Measurements from ENCODE around the gene DPPA2. TPM values are rescaled to one million over a fixed set of nuclear protein-coding genes. Genes with fewer than 3 reads are reported as not detected.

The DPPA2 gene
- total RNA-seq, 1 experiment from 2014 or later, result 15.0 TPM

DNA sequence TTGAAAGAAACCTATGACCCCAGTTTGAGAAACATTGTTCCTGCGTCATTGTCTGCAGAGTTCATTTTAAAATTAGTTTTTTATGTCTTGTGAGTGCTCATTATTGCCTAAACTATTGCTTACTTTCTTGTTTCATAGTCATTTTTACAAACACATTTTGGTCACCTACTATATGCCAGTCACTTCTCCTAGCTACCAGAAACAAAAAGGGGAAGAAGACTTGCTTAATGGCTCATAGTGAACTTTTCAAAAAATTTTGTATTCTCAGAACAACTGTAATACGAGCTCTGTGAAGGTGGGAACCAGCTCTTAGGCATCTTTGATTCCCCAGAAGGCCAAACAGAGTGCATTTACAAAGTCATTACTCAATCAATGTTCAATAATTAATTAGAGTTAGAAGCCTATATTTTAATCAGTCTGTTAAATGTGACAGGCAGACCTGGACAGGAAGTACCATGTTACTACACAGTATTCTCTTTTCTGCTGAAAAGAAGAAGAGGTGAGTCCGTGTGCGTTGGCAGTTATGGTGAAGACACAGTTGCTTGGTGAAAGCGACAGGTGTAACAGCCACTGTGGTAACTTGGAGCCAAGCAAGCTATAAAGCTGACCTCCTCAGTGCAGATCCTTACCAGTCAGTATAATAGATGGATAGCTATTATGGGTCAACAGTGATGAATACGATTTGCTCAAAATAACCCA lies 46.6 kb downstream of the DPPA2 start:
- Mint-ChIP-seq H3K4me1 (no peaks in the 10 kb centered on the region), H3K27ac (no peak overlapping the region), H3K36me3 (no peaks in the 10 kb centered on the region), H3K27me3 (ENCODE audit: low read depth) (no peaks in the 10 kb centered on the region), H3K4me3 (no peak overlapping the region), H3K9me3 (peaks cover 6% of the 10 kb centered on the region)
- TF ChIP-seq MYBL2 (CRISPR knock-in tag; IDR thresholded peaks at IDR 0.05) (no peak), HMGA2 (CRISPR knock-in tag; IDR thresholded peaks at IDR 0.05) (no peak)
- DNase-seq (ENCODE audit: low spot score), result no peak
- POLR2A ChIA-PET, result no interaction called here
- CTCF ChIA-PET, result interaction anchor here (1.1 kb wide), 2 partner anchors 127 to 129 kb away, joined by 3 to 4 read pairs; no protein-coding TSS in a partner anchor
- no peak for ATAC-seq

- Mint-ChIP-seq H3K4me1 (no peaks in the 10 kb centered on the region), H3K9me3 (peaks cover 6% of the 10 kb centered on the region), H3K36me3 (no peaks in the 10 kb centered on the region), H3K27ac (no peak overlapping the region), H3K4me3 (no peak overlapping the region), H3K27me3 (ENCODE audit: low read depth) (no peaks in the 10 kb centered on the region)
- TF ChIP-seq NR3C1 (CRISPR knock-in tag; conservative IDR thresholded peaks at IDR 0.05; ENCODE audit: low read depth) (no peak), CREB1 (CRISPR knock-in tag; IDR thresholded peaks at IDR 0.05) (no peak), TP53 (CRISPR knock-in tag; IDR thresholded peaks at IDR 0.05) (no peak), RELA (CRISPR knock-in tag; IDR thresholded peaks at IDR 0.05; ENCODE audit: borderline replicate concordance) (no peak), MLX (CRISPR knock-in tag; IDR thresholded peaks at IDR 0.05) (no peak), CREM (CRISPR knock-in tag; IDR thresholded peaks at IDR 0.05) (no peak), USF1 (CRISPR knock-in tag; IDR thresholded peaks at IDR 0.05) (no peak), JUN (CRISPR knock-in tag; IDR thresholded peaks at IDR 0.05) (no peak), CTCF (IDR thresholded peaks at IDR 0.05) (no peak), TEAD4 (CRISPR knock-in tag; IDR thresholded peaks at IDR 0.05) (no peak), ZNF396 (CRISPR knock-in tag; IDR thresholded peaks at IDR 0.05; ENCODE audit: borderline replicate concordance) (no peak), KAT7 (CRISPR knock-in tag; IDR thresholded peaks at IDR 0.05; ENCODE audit: borderline replicate concordance) (no peak), FOXK1 (CRISPR knock-in tag; IDR thresholded peaks at IDR 0.05) (no peak), ZNF138 (CRISPR knock-in tag; conservative IDR thresholded peaks at IDR 0.05) (no peak), GTF2I (CRISPR knock-in tag; conservative IDR thresholded peaks at IDR 0.05) (no peak)
- TF ChIP-seq, protein P1, sequence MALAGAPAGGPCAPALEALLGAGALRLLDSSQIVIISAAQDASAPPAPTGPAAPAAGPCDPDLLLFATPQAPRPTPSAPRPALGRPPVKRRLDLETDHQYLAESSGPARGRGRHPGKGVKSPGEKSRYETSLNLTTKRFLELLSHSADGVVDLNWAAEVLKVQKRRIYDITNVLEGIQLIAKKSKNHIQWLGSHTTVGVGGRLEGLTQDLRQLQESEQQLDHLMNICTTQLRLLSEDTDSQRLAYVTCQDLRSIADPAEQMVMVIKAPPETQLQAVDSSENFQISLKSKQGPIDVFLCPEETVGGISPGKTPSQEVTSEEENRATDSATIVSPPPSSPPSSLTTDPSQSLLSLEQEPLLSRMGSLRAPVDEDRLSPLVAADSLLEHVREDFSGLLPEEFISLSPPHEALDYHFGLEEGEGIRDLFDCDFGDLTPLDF (CRISPR knock-in tag; IDR thresholded peaks at IDR 0.05), result no peak
- CTCF ChIA-PET, result no interaction called here
- POLR2A ChIA-PET, result no interaction called here
- ATAC-seq (no peak), DNase-seq (ENCODE audit: low spot score) (no peak)
Measured at GRCh38 chr3:109268181-109268580, 48.1 kb downstream of the DPPA2 start.

DNA sequence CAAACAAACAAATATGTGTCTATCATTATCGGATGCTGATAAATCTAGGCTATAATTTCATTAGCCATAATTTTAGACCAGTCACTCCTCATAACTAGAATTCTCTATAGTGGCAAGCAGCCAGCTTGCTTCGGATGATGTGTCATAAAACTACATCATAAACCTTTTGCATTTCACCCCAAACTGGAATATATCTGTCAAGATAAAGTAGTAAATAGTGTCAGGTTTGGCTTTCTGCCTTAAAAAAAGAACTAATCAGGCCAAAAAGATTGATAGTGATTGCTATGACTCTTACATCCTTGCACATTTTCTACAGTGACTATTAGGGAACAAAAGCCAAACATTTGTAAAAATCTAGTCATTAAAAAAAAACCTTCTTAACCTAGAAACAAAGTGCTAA lies 51.0 kb downstream of the DPPA2 start:
- DNase-seq (ENCODE audit: low spot score), result no peak
- no peak for ATAC-seq
- Mint-ChIP-seq H3K27ac (no peak overlapping the region), H3K4me3 (no peak overlapping the region), H3K9me3 (peaks cover 6% of the 10 kb centered on the region), H3K36me3 (no peaks in the 10 kb centered on the region), H3K27me3 (ENCODE audit: low read depth) (no peaks in the 10 kb centered on the region), H3K4me1 (no peaks in the 10 kb centered on the region)
- CTCF ChIA-PET, result no interaction called here
- TF ChIP-seq ZNF219 (CRISPR knock-in tag; IDR thresholded peaks at IDR 0.05; ENCODE audit: borderline replicate concordance) (no peak), FOXK1 (CRISPR knock-in tag; IDR thresholded peaks at IDR 0.05) (no peak), NR1H2 (CRISPR knock-in tag; IDR thresholded peaks at IDR 0.05) (no peak)
- POLR2A ChIA-PET, result no interaction called here
